T-helper 2 cell treated with Interferon-gamma antibody and Interleukin-4, amounts not matched to agents 100 ng/mL and 5 ng/mL, for 36 hours (primary cell): ENCODE results near the gene B4GALNT3. TPM values are rescaled to one million over a fixed set of nuclear protein-coding genes. Genes with fewer than 3 reads are reported as not detected.

Source experiments
- total RNA-seq: library from RNA; stranded (reverse); gene quantifications from 2 replicates; pipeline ENCODE4 v1.2.3, GENCODE V29; 2022

Gene B4GALNT3
- total RNA-seq, 1 donor from 2014 or later = 15.6 TPM

Other genes starting within 250 kb of the B4GALNT3 start
- not detected in 2 replicates for gene SLC6A12, start 245.8 kb upstream of the B4GALNT3 start, total RNA-seq
- 0.18 TPM in 1 of 2 replicates, not detected in the other for gene SLC6A13, start 197.1 kb upstream of the B4GALNT3 start, total RNA-seq
- gene KDM5A, start 70.6 kb upstream of the B4GALNT3 start, total RNA-seq = 84.3 and 89.5 TPM in 2 replicates
- gene CCDC77, start 58.3 kb upstream of the B4GALNT3 start, total RNA-seq = 14.1 and 14.7 TPM in 2 replicates
- gene NINJ2, start 203.5 kb downstream of the B4GALNT3 start, total RNA-seq = 8.4 and 8.6 TPM in 2 replicates